Stimulated activated CD8-positive, alpha-beta memory T cell treated with anti-CD3 and anti-CD28 coated beads, Interleukin-12 subunit alpha, Interleukin-12 subunit beta, amount 100 ng/mL, for 24 hours (primary cell): Measurements from ENCODE around the gene CENPA.
"Not testable (repeated sequence)": the region's sequence is repeated elsewhere in the genome, so short reads cannot be mapped to it uniquely, and the experiment has no call there.

Source experiments
- DNase-seq: peaks from one replicate; pipeline ENCODE4 v3.0.0-alpha.2; 2020; ENCODE audit errors: extremely low read depth

Gene CENPA

GRCh38 chr2:26760991-26761390, 24.9 kb upstream of the CENPA start:
- not testable (repeated sequence) for DNase-seq

GRCh38 chr2:26763019-26763418, 22.8 kb upstream of the CENPA start:
- DNase-seq, result no peak

DNA sequence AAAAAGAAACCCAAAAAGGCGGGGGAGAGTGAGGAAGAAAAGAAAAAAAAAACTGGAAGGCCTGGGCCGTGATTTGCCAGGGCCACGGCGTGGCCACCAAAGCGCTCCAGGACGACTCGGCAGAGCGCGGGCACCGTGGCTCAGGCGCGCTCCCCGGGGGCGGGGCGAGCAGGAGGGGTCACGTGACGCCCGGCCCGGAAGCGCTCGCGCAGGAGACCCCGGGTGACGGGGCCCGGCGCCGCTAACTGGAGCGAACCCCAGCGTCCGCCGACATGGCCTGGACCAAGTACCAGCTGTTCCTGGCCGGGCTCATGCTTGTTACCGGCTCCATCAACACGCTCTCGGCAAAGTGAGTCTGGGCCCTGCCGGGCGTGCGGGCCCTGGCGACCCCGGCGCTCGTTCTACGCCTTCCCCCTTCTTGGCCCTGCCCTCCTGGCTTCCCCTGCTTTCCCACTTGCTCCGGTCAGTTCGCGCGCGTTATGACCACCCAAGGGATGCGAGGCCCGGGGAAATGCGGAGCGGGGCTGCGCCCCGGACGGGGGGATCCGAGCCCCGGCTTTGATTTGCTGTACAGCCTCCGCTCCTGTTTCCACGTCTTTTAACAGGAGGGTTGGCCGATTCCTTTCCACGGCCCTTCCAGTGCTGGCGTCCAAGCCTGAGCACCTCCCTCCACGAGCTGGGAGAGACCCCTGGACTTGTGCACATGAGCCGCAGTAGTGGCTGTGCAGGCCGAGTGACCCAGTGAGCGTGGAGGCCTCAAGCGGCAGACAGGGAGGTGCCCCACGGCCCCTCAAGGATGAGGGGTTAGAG, 21.6 kb upstream of the CENPA start, which contains the start of gene SLC35F6:
Gene SLC35F6 (plus strand): TSS at position 207 of the 810 bp plus-strand sequence. CDS start 66 bp downstream, at position 273.
- DNase-seq, result peak; percentile 57

DNA sequence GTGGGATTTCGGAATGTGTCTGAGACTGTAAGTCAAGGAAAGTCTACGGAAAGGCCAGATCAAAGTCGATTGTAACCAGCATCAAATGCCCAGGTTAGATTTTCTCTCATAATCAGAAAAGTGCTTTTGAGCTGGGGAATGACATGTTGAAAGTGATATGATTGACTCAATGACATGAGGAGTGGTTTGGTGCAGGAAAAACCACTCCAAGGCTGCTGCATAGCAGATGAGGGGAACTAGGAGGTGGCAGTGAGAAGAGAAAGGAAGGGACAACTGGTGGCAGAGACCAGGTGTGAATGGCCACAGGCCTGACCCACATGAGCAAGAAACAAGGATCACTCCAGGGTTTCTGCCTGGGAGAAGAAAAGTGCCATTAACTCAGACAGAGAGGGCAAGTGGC, 20.9 kb upstream of the CENPA start:
- no peak for DNase-seq

DNA sequence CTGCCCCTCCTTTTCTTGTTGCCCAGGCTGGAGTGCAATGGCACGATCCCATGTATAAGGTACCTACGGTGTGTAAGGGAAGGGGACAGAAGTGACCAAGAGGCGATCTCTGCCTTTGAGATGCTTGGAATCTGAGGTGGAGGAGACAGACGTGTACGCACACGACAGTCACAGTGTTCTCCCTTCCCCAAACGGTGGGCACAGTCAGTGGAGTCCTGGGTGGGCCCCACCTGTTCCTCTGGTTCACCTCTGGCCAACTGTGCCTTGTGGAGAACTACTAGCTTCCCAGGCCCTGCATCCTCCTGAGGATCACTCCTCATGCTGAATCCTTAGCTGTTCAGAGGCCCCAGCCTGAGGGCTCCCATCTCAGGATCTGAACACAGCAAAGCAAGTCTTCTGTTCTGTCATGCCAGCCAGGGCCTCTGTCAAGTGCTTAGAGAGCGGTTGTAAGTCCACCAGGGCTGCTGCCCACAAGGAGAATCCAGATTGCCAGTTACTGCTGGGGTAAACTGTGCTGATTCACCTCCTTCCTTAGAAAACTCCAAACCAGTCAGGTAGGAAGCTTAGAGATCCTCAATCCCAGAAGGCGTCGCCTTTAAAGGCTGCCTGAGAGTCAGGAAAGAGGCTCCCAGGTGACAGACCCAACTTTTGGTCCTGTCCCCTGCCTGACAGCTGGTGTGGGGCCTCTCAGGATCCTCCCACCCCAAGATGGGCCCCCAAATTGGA, 20.2 kb upstream of the CENPA start:
- DNase-seq, result no peak

DNA sequence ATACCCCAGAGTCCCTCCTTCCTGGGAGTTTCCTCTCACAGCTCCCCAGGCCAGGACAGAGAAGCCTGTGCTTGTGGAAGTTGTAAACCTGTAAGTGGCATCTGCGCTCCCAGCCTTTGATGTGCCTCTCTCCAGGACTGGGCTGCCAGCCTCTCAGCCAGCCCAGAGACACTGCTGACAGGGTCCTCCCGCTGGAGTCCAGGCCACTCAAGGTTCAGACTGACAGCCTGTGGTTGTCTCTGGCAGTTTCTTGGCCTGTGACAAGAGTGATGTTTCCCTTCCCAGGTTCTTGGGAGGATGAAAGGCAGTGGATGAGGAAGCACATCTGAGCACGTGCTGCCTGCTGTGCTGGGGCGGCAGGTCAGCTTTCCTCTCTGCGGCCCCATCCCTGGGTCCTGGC, 18.7 kb upstream of the CENPA start:
- DNase-seq, result no peak

- DNase-seq, result no peak
Measured at GRCh38 chr2:26767894-26768487, 17.9 kb upstream of the CENPA start.

- DNase-seq, result no peak
Measured at GRCh38 chr2:26768759-26769088, 17.1 kb upstream of the CENPA start.

DNA sequence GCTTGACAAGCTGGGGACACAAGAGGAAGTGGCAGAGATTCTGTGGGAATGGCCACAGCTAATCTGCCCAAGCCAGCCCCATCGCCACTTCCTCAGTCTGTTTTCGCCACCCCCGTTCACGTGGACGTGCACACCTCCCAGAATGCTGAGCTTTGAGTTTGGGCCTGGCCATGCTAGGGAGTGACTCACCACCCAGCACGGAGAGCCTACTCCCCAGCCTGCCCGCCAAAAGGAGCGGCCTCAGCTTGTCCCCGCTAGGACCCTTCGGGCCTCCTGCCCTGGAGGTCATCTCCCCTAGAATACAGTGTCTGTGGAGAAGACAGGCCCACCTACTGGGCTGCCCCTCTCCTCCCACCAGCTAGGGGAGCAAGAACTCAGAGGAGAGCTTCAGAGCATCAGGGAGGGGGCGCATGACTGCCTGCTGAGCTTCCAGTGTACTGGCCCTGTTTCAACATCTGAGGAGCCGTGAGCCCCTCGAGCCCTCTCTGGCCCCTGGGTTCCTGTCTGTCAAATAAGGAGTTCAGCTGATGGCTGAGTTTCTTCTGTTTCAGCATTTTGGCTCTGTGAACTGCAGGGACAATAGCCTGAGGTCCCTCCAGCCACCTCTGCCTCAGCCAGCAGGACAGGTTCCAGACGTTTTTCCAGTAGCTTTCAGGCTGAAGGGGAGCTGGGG, 16.6 kb upstream of the CENPA start:
- no peak for DNase-seq

DNA sequence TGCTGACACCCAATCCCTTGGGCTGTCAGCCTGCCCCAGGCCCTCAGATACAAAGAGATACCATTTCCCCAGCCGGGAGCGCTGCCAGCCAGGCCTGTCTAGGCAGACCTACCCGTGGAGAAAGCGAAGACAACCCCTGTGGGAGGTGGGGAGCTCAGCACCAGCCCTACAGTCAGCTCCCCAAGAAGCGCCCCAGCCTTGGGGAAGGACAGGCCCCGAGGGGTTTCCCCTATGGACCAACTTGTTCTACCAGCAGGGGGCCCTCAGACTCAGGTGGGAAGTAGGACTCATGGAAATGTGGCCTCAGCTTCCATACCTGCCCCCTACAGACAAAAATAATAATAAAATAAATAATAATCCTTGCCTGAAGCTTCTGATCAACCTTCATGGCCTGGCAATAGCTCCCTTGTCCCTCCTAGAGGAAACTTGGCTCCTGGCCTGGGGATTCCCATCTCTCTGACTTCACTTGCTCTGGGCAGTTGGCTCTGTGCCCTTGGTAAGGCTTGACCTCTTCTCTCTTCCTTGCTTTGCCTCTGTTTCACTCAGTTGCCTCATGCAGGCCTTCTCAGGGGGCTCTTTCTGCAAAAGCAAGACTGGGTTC, 14.8 kb upstream of the CENPA start:
- no peak for DNase-seq

DNA sequence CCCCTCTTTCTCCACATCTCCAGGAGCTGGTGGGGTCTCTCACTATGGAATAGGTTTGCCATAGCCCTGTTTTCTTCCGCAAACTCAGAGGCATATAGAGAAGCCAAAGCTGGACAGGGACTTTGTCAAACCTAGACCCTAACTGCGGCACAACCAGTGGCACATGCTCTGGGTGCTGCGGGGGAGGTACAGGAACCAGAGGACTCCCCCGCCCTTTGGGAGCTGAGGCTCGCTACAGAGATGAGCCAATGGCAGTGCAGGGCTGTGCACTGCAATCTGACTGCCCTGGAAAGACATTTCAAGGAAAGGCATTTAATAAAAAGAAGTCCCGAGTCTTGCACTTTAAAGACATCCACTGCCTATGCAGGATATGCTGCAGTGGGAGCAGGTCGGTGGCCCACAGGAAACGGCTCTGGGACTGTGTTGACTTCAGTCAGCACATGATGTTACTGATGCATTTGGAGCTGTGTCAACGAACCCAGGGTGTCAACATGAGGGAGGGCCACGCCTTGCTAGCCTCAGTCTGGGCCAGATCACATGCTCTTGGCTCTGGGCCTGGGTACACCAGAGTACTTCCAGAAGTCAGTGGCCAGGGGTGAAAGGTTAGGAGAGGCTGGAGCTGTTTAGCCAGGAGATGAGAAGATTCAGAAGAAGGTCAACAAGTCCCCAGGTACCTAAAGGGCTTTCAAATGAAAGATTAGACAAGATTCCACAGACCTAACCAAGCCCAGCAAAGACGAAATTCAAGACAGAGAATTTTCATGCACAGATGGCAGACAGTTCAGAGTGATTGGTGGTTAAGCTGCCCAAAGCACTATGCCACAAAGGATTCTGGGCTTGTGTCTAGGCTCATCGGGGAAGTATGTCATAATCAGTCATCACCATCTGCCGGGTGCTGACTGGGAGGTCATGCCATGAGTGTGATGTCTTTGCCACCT, 13.5 kb upstream of the CENPA start:
- DNase-seq, result no peak

GRCh38 chr2:26776195-26776800, 9.6 kb upstream of the CENPA start:
- no peak for DNase-seq

DNA sequence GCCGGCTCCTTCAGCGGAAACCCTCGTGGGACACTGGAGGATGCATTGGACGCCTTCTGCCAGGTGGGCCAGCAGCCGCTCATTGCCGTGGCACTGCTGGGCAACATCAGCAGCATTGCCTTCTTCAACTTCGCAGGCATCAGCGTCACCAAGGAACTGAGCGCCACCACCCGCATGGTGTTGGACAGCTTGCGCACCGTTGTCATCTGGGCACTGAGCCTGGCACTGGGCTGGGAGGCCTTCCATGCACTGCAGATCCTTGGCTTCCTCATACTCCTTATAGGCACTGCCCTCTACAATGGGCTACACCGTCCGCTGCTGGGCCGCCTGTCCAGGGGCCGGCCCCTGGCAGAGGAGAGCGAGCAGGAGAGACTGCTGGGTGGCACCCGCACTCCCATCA, 7.8 kb upstream of the CENPA start:
- no peak for DNase-seq

GRCh38 chr2:26778507-26778906, 7.3 kb upstream of the CENPA start:
- DNase-seq, result no peak

GRCh38 chr2:26780203-26780760, 5.6 kb upstream of the CENPA start:
- no peak for DNase-seq

DNA sequence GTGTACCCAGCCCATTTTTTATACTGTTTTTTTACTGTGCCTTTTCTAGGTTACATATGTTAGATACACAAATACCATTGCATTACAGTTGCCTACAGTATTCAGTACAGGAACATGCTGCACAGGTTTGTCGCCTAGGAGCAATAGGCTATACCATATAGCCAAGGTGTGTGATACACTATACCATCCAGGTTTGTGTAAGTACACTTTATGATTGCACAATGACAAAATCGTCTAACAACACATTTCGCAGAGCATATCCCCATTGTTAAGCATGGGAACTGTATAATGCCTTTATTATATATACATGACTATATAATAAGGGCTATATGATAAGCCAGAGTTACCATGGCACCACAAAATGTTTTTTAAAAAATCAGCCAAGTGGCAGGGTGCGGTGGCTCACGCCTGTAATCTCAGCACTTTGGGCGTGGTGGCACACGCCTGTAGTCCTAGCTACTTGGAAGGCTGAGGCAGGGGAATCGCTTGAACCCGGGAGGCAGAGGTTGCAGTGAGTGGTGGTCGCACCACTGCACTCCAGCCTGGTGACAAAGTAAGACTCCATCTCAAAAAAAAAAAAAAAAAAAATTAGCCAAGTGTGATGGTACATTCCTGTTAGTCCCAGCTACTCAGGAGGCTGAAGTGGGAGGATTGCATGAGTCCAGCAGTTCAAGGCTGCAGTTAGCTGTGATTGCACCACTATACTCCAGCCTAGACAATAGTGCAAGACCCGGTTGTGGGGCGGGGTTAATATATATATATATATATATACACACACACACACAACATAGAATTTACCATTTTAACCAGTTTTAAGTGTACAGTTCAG, 2.8 kb upstream of the CENPA start:
- DNase-seq, result no peak

- no peak for DNase-seq
Measured at GRCh38 chr2:26784570-26785234, 1.2 kb upstream of the CENPA start.

DNA sequence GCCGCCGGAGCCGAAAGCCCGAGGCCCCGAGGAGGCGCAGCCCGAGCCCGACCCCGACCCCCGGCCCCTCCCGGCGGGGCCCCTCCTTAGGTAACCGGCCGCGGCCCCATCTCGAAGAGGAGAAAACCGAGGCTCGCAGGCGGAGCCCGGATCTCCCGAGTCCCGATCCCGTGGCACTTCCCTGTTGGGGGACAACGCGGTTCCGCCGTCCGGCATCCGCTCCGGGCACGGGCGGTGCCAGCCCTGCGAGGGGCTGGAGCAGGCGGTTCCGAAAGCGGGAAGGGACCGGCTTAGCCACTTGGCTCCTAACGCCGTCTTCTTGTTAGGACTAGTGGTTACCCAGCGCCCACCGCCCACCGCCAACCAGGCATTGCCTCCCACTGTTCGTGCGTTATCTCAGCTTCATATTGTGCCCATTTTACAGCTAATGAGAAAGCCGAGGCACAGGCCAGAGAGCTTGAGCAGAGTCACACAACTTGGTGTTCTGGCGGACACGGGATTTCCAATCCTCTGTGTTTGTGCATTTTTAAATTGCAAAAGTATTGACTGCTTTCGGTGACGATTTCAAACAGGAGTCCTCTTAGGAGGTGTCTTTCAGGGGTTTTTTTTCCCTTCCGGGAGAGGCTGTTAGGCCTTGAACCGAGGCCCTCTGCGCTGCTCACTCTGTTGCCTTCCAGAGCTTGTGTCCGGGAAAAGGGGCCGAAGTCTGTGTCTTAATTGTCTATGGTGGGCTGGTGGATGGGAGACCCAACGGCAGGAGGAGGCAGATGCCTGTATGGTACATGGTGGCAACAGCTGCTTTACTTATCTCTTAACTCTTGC, 562 bp downstream of the CENPA start:
- no peak for DNase-seq
